H9 (cell line): ENCODE results near the gene KCTD17. TPM values are rescaled to one million over a fixed set of nuclear protein-coding genes. Genes with fewer than 3 reads are reported as not detected.

Experiments
- DNase-seq: peaks from one replicate; pipeline ENCODE4 v3.0.0-alpha.2; 2017
- H2AFZ ChIP-seq: one replicate; pipeline ENCODE4 v1.6.1; 2013; ENCODE audit warnings: mild to moderate bottlenecking, low read length, control low read depth, moderate library complexity
- H2AK5ac ChIP-seq: 2 replicates; pipeline ENCODE4 v1.6.1; 2013; ENCODE audit warnings: low read length, control low read depth, mixed read lengths; ENCODE audit not compliant: insufficient read length
- H2BK120ac ChIP-seq: one replicate; pipeline ENCODE4 v1.6.1; 2013; ENCODE audit warnings: low read depth, mild to moderate bottlenecking, low read length, control low read depth, inconsistent platforms; ENCODE audit not compliant: poor library complexity, severe bottlenecking
- H2BK12ac ChIP-seq: 2 replicates; pipeline ENCODE4 v1.6.1; 2013; ENCODE audit warnings: low read length, control low read depth, mixed read lengths, low read depth; ENCODE audit not compliant: insufficient read length
- H2BK15ac ChIP-seq: 2 replicates; pipeline ENCODE4 v1.6.1; 2013; ENCODE audit warnings: low read depth, low read length, control low read depth
- H2BK20ac ChIP-seq: one replicate; pipeline ENCODE4 v1.6.1; 2013; ENCODE audit warnings: low read depth, mild to moderate bottlenecking, low read length, control low read depth, inconsistent platforms; ENCODE audit not compliant: poor library complexity, severe bottlenecking
- H2BK5ac ChIP-seq: 2 replicates; pipeline ENCODE4 v1.6.1; 2013; ENCODE audit warnings: low read length, control low read depth, mixed read lengths; ENCODE audit not compliant: insufficient read length
- H3K14ac ChIP-seq: 2 replicates; pipeline ENCODE4 v1.6.1; 2013; ENCODE audit warnings: low read length, control low read depth; ENCODE audit not compliant: insufficient read depth
- H3K18ac ChIP-seq: 2 replicates; pipeline ENCODE4 v1.6.1; 2013; ENCODE audit warnings: low read depth, mild to moderate bottlenecking, mixed read lengths, low read length, control low read depth; ENCODE audit not compliant: insufficient read length
- H3K23ac ChIP-seq: 2 replicates; pipeline ENCODE4 v1.6.1; 2013; ENCODE audit warnings: low read length, control low read depth, mixed read lengths, low read depth; ENCODE audit not compliant: insufficient read length
- H3K23me2 ChIP-seq: 2 replicates; pipeline ENCODE4 v1.6.1; 2013; ENCODE audit warnings: low read depth, mild to moderate bottlenecking, mixed read lengths, low read length, control low read depth; ENCODE audit not compliant: insufficient read length, poor library complexity, severe bottlenecking
- H3K27ac ChIP-seq: 2 replicates; pipeline ENCODE4 v1.5.1; 2013; ENCODE audit warnings: low read length, control low read depth, mixed read lengths, low read depth; ENCODE audit not compliant: insufficient read length
- H3K27me3 ChIP-seq: 2 replicates; pipeline ENCODE4 v1.6.1; 2013; ENCODE audit warnings: low read length, control low read depth, inconsistent platforms; ENCODE audit not compliant: insufficient read depth
- H3K4ac ChIP-seq: 2 replicates; pipeline ENCODE4 v1.6.1; 2013; ENCODE audit warnings: low read depth, mild to moderate bottlenecking, control low read depth, inconsistent platforms, low read length, moderate library complexity
- H3K4me1 ChIP-seq: 2 replicates; pipeline ENCODE4 v1.6.1; 2013; ENCODE audit warnings: low read length, control low read depth, inconsistent platforms; ENCODE audit not compliant: insufficient read depth
- H3K4me2 ChIP-seq: 2 replicates; pipeline ENCODE4 v1.6.1; 2013; ENCODE audit warnings: low read length, control low read depth, mixed read lengths; ENCODE audit not compliant: insufficient read length, insufficient read depth
- H3K56ac ChIP-seq: 2 replicates; pipeline ENCODE4 v1.6.1; 2013; ENCODE audit warnings: low read depth, mild to moderate bottlenecking, mixed read lengths, low read length, control low read depth; ENCODE audit not compliant: insufficient read length
- H3K79me1 ChIP-seq: 2 replicates; pipeline ENCODE4 v1.6.1; 2013; ENCODE audit warnings: low read depth, mild to moderate bottlenecking, moderate library complexity, low read length, control low read depth, inconsistent platforms; ENCODE audit not compliant: insufficient read depth, poor library complexity, severe bottlenecking
- H3K79me2 ChIP-seq: 2 replicates; pipeline ENCODE4 v1.6.1; 2013; ENCODE audit warnings: low read length, control low read depth, inconsistent platforms; ENCODE audit not compliant: insufficient read depth
- H3K9ac ChIP-seq: 2 replicates; pipeline ENCODE4 v1.6.1; 2013; ENCODE audit warnings: low read length, control low read depth, mixed read lengths; ENCODE audit not compliant: insufficient read length; ENCODE audit errors: extremely low read depth
- H3K9me3 ChIP-seq: one replicate; pipeline ENCODE4 v1.6.1; 2013; ENCODE audit warnings: low read depth, low read length, inconsistent platforms; ENCODE audit not compliant: control insufficient read depth
- H3T11ph ChIP-seq: one replicate; pipeline ENCODE4 v1.6.1; 2013; ENCODE audit warnings: mild to moderate bottlenecking, low read length, control low read depth, inconsistent platforms
- H4K20me1 ChIP-seq: one replicate; pipeline ENCODE4 v1.6.1; 2013; ENCODE audit not compliant: control insufficient read depth, insufficient read length, insufficient read depth
- H4K5ac ChIP-seq: 2 replicates; pipeline ENCODE4 v1.6.1; 2013; ENCODE audit warnings: low read depth, mild to moderate bottlenecking, mixed read lengths, low read length, control low read depth; ENCODE audit not compliant: insufficient read length
- H4K8ac ChIP-seq: replicated peaks from 2 replicates; pipeline ENCODE4 v1.6.1; 2013; ENCODE audit warnings: low read length, control low read depth, mixed read lengths, low read depth; ENCODE audit not compliant: insufficient read length
- H4K91ac ChIP-seq: 2 replicates; pipeline ENCODE4 v1.6.1; 2013; ENCODE audit warnings: low read depth, mild to moderate bottlenecking, moderate library complexity, mixed read lengths, low read length, control low read depth; ENCODE audit not compliant: insufficient read length
- H3K27ac Mint-ChIP-seq, 3 experiments: 2 replicates in 2 of 3; 3 replicates in 1 of 3; pipeline ENCODE4 v1.8.0; 2020 to 2021; ENCODE audit warnings: mixed read lengths in 3 of 3, mild to moderate bottlenecking in 1 of 3, moderate library complexity in 1 of 3
- H3K27me3 Mint-ChIP-seq: 2 replicates; pipeline ENCODE4 v1.8.0; 2021; ENCODE audit warnings: low read depth, mild to moderate bottlenecking, moderate library complexity, mixed read lengths
- H3K36me3 Mint-ChIP-seq, 3 experiments: 2 replicates in 2 of 3; 3 replicates in 1 of 3; pipeline ENCODE4 v1.8.0; 2020 to 2021; ENCODE audit warnings: low read depth in 3 of 3, mixed read lengths in 3 of 3; ENCODE audit not compliant: insufficient read depth in 1 of 3
- H3K4me1 Mint-ChIP-seq, 2 experiments: 2 replicates each; pipeline ENCODE4 v1.8.0; 2020; ENCODE audit warnings: mixed read lengths in 2 of 2
- H3K4me3 Mint-ChIP-seq, 2 experiments: 2 replicates in 1 of 2; 3 replicates in 1 of 2; pipeline ENCODE4 v1.8.0; 2020 to 2021; ENCODE audit warnings: mild to moderate bottlenecking in 2 of 2, mixed read lengths in 2 of 2, moderate library complexity in 1 of 2
- H3K9me3 Mint-ChIP-seq, 2 experiments: 2 replicates in 1 of 2; 3 replicates in 1 of 2; pipeline ENCODE4 v1.8.0; 2020; ENCODE audit warnings: mild to moderate bottlenecking in 2 of 2, mixed read lengths in 2 of 2, moderate library complexity in 1 of 2
- CTCF ChIP-seq: fragments of 200-600 bp; sonication (generic); conservative IDR thresholded peaks from 3 replicates; pipeline ENCODE4 v1.8.0; 2021; ENCODE audit warnings: antibody characterized with exemption, mild to moderate bottlenecking
- WGBS: extraction: QIAGEN DNeasy Blood & Tissue Kit; methylation state at CpG from one replicate; pipeline ENCODE4 v1.1.7; 2013; ENCODE audit warnings: missing lambda C conversion rate, low lambda C conversion rate, mixed read lengths; ENCODE audit not compliant: insufficient read length; ENCODE audit errors: extremely low coverage; 5-methylcytosine and 5-hydroxymethylcytosine counted together
- total RNA-seq: library from RNA; stranded (reverse); gene quantifications from 2 replicates; pipeline ENCODE4 v1.2.1, GENCODE V29; 2021

Gene KCTD17
- total RNA-seq, 1 experiment from 2014 or later: 34.1 TPM

DNA sequence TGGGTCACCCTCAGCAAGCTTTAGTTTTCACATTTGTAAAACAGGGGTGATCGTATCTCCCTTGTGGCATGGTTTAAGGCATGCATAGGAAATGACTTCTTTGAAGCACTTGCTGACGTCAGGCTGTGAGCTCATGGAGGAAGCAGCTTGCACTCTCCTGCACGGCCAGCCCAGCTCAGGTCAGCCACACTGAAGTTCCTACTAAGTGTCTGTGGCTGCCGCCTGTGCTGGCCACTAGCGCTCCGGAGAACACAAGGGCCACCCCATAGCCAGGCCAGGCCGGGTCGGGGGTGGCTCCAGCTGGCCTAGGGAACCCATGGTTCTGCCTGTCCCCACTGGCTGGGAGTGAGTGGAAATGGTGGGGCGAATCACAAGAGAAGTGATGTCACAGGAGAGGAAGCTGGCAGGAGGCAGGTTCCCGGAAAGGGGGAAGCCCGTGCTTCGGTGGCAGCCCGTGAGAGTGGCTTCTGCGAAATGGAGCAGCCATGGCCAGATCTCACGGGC lies 28.2 kb downstream of the KCTD17 start:
- H3K9me3 Mint-ChIP-seq: no peaks in the 10 kb centered on the region
- no peak overlapping the region for H2AK5ac ChIP-seq
- no peak overlapping the region for H3K9ac ChIP-seq
- no peaks in the 10 kb centered on the region for H3K23me2 ChIP-seq
- WGBS: no CpG with 5 or more reads among the region's 15 CpGs
- no peak overlapping the region for H3K27ac ChIP-seq
- no peak overlapping the region for H3K4me3 Mint-ChIP-seq
- no peak overlapping the region for H2BK5ac ChIP-seq
- no peaks in the 10 kb centered on the region; the same call in 1 of the 2 replicates for H3K4me1 ChIP-seq
- H3K9me3 ChIP-seq: no peaks in the 10 kb centered on the region
- H2AFZ ChIP-seq: no peak overlapping the region
- peaks cover 57% of the 10 kb centered on the region for H3K27me3 Mint-ChIP-seq
- H3K23ac ChIP-seq: no peak overlapping the region
- no peaks in the 10 kb centered on the region; the same call in 1 of the 2 replicates for H3K27me3 ChIP-seq
- no peaks in the 10 kb centered on the region for H3K36me3 Mint-ChIP-seq
- no peak overlapping the region for H4K91ac ChIP-seq
- no peaks in the 10 kb centered on the region for H3K79me1 ChIP-seq
- no peak overlapping the region for H3K4ac ChIP-seq
- no peak overlapping the region for H3T11ph ChIP-seq
- H4K8ac ChIP-seq: no peak overlapping the region
- no peak overlapping the region for H4K5ac ChIP-seq
- H3K27ac Mint-ChIP-seq: no peak overlapping the region; a peak in 1 of 7 replicates
- no peak overlapping the region for H3K4me2 ChIP-seq
- no peak overlapping the region for H2BK15ac ChIP-seq
- no peak overlapping the region for H2BK20ac ChIP-seq
- H4K20me1 ChIP-seq: no peaks in the 10 kb centered on the region
- no peak overlapping the region for H3K56ac ChIP-seq
- no peak overlapping the region for H3K14ac ChIP-seq
- peaks cover 10% of the 10 kb centered on the region in 2 experiments; a peak in 3 of 4 replicates for H3K4me1 Mint-ChIP-seq
- H3K18ac ChIP-seq: no peak overlapping the region
- H2BK120ac ChIP-seq: no peak overlapping the region
- TF ChIP-seq CTCF: no peak
- H2BK12ac ChIP-seq: no peak overlapping the region
- DNase-seq: no peak
- no peaks in the 10 kb centered on the region for H3K79me2 ChIP-seq
